Endothelial cell of umbilical vein (primary cell): Measurements from ENCODE around the gene SOX5.

Experiments used
- CTCF ChIP-seq, 2 donors: IDR thresholded peaks; 1 replicate in 1 of 2; 2 replicates in 1 of 2; pipeline ENCODE4 v1.5.1; 2011; ENCODE audit warnings: low read length in 2 of 2, mild to moderate bottlenecking in 2 of 2, moderate library complexity in 2 of 2, control low read depth in 1 of 2, inconsistent platforms in 1 of 2, low read depth in 1 of 2; ENCODE audit not compliant: insufficient read depth in 1 of 2; ENCODE audit errors: extremely low read depth in 1 of 2
- EZH2 ChIP-seq: IDR thresholded peaks from 2 replicates; pipeline ENCODE4 v1.6.1; 2012; ENCODE audit warnings: borderline replicate concordance, low read depth, mild to moderate bottlenecking, moderate library complexity, low read length, inconsistent platforms; ENCODE audit not compliant: severe bottlenecking
- GATA2 ChIP-seq: IDR thresholded peaks from 2 replicates; pipeline ENCODE4 v1.7.0; 2011; ENCODE audit warnings: low read depth, mild to moderate bottlenecking, moderate library complexity, mixed read lengths, low read length; ENCODE audit not compliant: insufficient read length, insufficient read depth
- MYC ChIP-seq: IDR thresholded peaks from one replicate; pipeline ENCODE4 v1.6.1; 2011; ENCODE audit warnings: mild to moderate bottlenecking, low read depth, low read length
- POLR2A ChIP-seq: IDR thresholded peaks from 2 replicates; pipeline ENCODE4 v1.6.1; 2012; ENCODE audit warnings: low read depth, mild to moderate bottlenecking, control low read depth, low read length

DNA sequence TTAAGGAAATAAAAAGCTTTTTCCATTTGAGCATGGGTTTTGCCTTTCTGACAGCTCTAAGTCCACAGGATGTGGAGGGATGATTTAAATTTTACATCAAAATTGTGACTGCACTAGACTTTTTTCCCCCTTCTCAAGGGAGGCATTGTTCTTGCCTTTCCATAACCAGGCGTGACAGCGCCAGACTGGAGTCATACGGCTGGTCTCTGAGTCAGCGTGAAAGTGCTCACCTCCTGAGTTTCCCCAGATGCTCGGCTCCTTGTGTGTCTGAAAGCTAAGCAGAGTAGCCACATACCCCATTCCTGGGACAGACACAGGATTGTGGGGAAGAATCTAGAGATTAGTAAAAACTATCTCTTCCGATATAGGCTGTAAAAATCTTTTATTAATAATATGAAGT is 43.1 kb downstream of the SOX5 start:
- TF ChIP-seq CTCF (IDR thresholded peaks at IDR 0.05; ENCODE audit: extremely low read depth in 1 of 2, insufficient read depth in 1 of 2, low read depth in 1 of 2, low read length in 2 of 2) (no peak), POLR2A (no peak), EZH2 (no peak), MYC (no peak), GATA2 (no peak)
